GM12865 (cell line): Measurements from ENCODE around the gene MTA2.
"Not testable (repeated sequence)": the region's sequence is repeated elsewhere in the genome, so short reads cannot be mapped to it uniquely, and the experiment has no call there.

Source experiments
- DNase-seq: peaks from one replicate; pipeline ENCODE4 v3.0.0; 2010; ENCODE audit warnings: low read depth
- H3K4me3 ChIP-seq: 2 replicates; pipeline ENCODE4 v1.5.1; 2011; ENCODE audit warnings: mild to moderate bottlenecking, low read depth, low read length, control low read depth
- TF ChIP-seq, protein P1 (sequence below): IDR thresholded peaks from 2 replicates; pipeline ENCODE4 v1.5.1; 2011; ENCODE audit warnings: low read length, control low read depth, low read depth, inconsistent platforms; ENCODE audit not compliant: insufficient read depth; ENCODE audit errors: missing control alignments

MTA2 gene

GRCh38 chr11:62592146-62592815, 9.4 kb downstream of the MTA2 start:
- TF ChIP-seq, protein P1, sequence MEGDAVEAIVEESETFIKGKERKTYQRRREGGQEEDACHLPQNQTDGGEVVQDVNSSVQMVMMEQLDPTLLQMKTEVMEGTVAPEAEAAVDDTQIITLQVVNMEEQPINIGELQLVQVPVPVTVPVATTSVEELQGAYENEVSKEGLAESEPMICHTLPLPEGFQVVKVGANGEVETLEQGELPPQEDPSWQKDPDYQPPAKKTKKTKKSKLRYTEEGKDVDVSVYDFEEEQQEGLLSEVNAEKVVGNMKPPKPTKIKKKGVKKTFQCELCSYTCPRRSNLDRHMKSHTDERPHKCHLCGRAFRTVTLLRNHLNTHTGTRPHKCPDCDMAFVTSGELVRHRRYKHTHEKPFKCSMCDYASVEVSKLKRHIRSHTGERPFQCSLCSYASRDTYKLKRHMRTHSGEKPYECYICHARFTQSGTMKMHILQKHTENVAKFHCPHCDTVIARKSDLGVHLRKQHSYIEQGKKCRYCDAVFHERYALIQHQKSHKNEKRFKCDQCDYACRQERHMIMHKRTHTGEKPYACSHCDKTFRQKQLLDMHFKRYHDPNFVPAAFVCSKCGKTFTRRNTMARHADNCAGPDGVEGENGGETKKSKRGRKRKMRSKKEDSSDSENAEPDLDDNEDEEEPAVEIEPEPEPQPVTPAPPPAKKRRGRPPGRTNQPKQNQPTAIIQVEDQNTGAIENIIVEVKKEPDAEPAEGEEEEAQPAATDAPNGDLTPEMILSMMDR: no peak
- peak overlapping the region; percentile 69 for H3K4me3 ChIP-seq
- peak; percentile 43 for DNase-seq

DNA sequence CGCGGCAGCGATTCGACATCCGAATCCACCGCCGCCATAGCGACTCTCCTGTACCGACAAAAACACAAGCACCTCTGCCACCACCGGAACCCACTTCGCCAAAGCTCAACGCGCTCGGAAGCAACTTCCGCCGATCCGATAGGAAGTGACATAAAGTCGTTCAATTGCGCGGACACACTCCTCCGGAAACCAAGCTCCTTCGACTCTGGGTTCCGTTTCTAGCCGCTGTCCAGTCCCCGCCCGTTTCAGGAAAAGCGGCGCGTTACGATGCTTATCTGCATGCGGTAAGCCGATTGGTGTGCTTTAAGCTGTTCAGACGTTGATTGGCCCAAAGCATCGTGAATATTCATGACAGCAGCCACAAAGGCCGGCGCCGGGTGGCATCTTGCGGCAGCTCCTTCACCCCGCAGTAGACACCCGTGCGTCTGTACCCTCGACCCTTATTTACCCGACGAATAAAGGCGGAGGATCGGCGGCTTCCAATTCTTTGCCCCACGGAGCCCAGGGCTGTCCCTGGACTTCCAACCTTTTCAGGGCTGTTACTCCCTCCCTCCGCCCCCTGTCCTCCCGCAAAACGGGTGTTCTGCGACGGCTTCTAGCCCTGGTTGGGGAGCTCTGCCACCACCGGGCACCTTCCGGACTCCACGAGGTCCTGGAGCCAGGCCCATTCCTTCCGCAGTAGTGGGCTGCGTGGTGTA, 10.1 kb downstream of the MTA2 start, which contains the start of gene TUT1:
Gene TUT1, minus strand, starts transcription at position 76 of the 698 bp plus-strand sequence. Its CDS starts 38 bp downstream, at position 38.
- TF ChIP-seq, protein P1: no peak
- peak; percentile 99 for DNase-seq
- peak within 1 kb of the TSS; percentile 69 for H3K4me3 ChIP-seq

- no peak for DNase-seq
- TF ChIP-seq, protein P1: peak; percentile 8
- no peak overlapping the region for H3K4me3 ChIP-seq
These were observed 12.6 kb downstream of the MTA2 start for GRCh38 chr11:62588966-62589637.

GRCh38 chr11:62585356-62585755, 16.3 kb downstream of the MTA2 start:
- DNase-seq, H3K4me3 ChIP-seq: not testable (repeated sequence)

DNA sequence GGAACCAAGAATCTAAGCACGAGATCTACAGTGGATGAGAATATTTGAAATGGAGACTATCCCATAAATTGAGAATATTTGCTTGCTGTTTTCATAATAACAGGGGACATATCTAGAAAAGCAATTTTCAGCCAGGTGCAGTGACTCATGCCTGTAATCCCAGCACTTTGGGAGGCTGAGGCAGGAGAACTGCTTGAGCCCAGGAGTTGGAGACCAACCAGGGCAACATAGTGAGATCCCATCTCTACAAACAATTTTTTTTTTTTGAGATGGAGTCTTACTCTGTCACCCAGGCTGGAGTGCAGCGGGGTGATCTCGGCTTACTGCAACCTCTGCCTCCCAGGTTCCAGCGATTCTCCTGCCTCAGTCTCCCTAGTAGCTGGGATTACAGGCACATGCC, 19.9 kb downstream of the MTA2 start:
- not testable (repeated sequence) for H3K4me3 ChIP-seq, DNase-seq

DNA sequence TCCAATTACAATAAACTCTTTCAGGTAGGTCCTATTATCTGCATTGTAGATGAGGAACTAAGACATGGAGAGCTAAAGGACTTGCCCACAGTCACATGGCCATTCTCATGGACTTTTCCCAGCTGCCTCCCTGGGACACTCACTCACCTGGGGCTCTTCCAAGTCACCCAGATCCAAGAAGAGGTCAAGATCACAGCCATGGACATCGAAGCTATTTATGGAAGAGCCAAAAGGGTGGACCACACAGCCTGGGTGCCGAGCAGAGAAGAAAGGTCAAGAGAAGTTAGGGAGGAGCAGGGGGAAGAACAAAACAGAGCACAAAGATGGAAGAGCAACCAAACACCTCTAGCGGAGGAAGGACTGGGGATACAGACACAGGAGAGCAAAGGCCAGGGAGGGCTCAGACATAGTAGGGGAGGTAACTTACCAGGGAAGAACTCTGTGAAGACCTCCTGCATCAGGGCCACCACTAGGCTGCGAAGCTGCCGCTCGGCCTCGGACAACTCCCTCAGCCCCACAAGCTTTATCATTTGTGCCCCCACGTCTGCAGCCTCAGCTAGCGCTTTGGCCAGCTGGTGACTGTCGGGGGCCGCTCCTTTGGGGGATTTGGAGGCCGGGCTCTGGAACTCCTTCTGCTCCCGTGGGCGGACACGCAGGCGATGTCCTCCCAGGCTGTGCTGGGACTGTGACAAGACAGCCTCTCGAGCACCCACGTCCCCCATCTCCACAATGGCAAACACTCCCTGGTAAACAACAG, 20.5 kb downstream of the MTA2 start:
- TF ChIP-seq, protein P1: no peak
- DNase-seq: no peak

GRCh38 chr11:62579252-62579651, 22.4 kb downstream of the MTA2 start:
- TF ChIP-seq, protein P1: no peak
- DNase-seq: no peak
- H3K4me3 ChIP-seq: no peak overlapping the region

More for the DNA sequence above, 20.5 kb downstream of the MTA2 start:
- no peak overlapping the region for H3K4me3 ChIP-seq
